Neural progenitor cell (in vitro differentiated cells): Measurements from ENCODE around the gene NANP. TPM values are rescaled to one million over a fixed set of nuclear protein-coding genes. Genes with fewer than 3 reads are reported as not detected.
"Not testable (repeated sequence)": the region's sequence is repeated elsewhere in the genome, so short reads cannot be mapped to it uniquely, and the experiment has no call there.

ENCODE experiments used
- DNase-seq: peaks from one replicate; pipeline ENCODE4 v3.0.0-alpha.2; 2016; ENCODE audit warnings: low spot score
- H2AFZ ChIP-seq: fragments of 200-600 bp; sonication (generic); replicated peaks from 2 replicates; pipeline ENCODE4 v1.6.1; 2016; ENCODE audit warnings: antibody characterized with exemption
- H3F3A ChIP-seq: fragments of 200-600 bp; sonication (generic); 2 replicates; pipeline ENCODE4 v1.6.1; 2016; ENCODE audit warnings: antibody characterized with exemption, low read depth
- H3K27ac ChIP-seq: fragments of 200-600 bp; sonication (generic); 2 replicates; pipeline ENCODE4 v1.5.1; 2016; ENCODE audit warnings: mild to moderate bottlenecking
- H3K27me3 ChIP-seq: fragments of 200-600 bp; sonication (generic); 2 replicates; pipeline ENCODE4 v1.6.1; 2016; ENCODE audit warnings: mild to moderate bottlenecking, moderate library complexity
- H3K36me3 ChIP-seq: fragments of 200-600 bp; sonication (generic); 2 replicates; pipeline ENCODE4 v1.5.1; 2016
- H3K4me1 ChIP-seq: fragments of 200-600 bp; sonication (generic); 2 replicates; pipeline ENCODE4 v1.6.1; 2016; ENCODE audit warnings: mixed run types
- H3K4me2 ChIP-seq: fragments of 200-600 bp; sonication (generic); 2 replicates; pipeline ENCODE4 v1.6.1; 2016
- H3K4me3 ChIP-seq: fragments of 200-600 bp; sonication (generic); 2 replicates; pipeline ENCODE4 v1.5.1; 2016
- H3K79me2 ChIP-seq: fragments of 200-600 bp; sonication (generic); 2 replicates; pipeline ENCODE4 v1.6.1; 2016; ENCODE audit warnings: low read depth
- H3K9ac ChIP-seq: fragments of 200-600 bp; sonication (generic); 2 replicates; pipeline ENCODE4 v1.6.1; 2016
- H3K9me3 ChIP-seq: fragments of 200-600 bp; sonication (generic); 2 replicates; pipeline ENCODE4 v1.5.1; 2016; ENCODE audit warnings: low read depth
- H4K20me1 ChIP-seq: fragments of 200-600 bp; sonication (generic); 2 replicates; pipeline ENCODE4 v1.6.1; 2016; ENCODE audit warnings: low read depth
- H3K27ac Mint-ChIP-seq: 3 replicates; pipeline ENCODE4 v1.8.0; 2021; ENCODE audit warnings: mixed read lengths
- H3K27me3 Mint-ChIP-seq: 2 replicates; pipeline ENCODE4 v1.8.0; 2022; ENCODE audit warnings: low read depth, mild to moderate bottlenecking, inconsistent platforms, moderate library complexity, mixed read lengths; ENCODE audit not compliant: insufficient read depth
- H3K36me3 Mint-ChIP-seq: 3 replicates; pipeline ENCODE4 v1.8.0; 2021; ENCODE audit warnings: mixed read lengths
- H3K4me1 Mint-ChIP-seq: 3 replicates; pipeline ENCODE4 v1.8.0; 2021; ENCODE audit warnings: mixed read lengths
- H3K4me3 Mint-ChIP-seq: 3 replicates; pipeline ENCODE4 v1.8.0; 2021; ENCODE audit warnings: mild to moderate bottlenecking, moderate library complexity, mixed read lengths
- H3K9me3 Mint-ChIP-seq: 3 replicates; pipeline ENCODE4 v1.8.0; 2020; ENCODE audit warnings: mixed read lengths
- EZH2 ChIP-seq: fragments of 200-600 bp; sonication (generic); IDR thresholded peaks from 2 replicates; pipeline ENCODE4 v1.6.1; 2017; ENCODE audit warnings: antibody characterized with exemption, mild to moderate bottlenecking, moderate library complexity
- EZH2phosphoT487 ChIP-seq: fragments of 200-600 bp; sonication (generic); IDR thresholded peaks from 2 replicates; pipeline ENCODE4 v1.6.1; 2017; ENCODE audit warnings: antibody characterized with exemption
- total RNA-seq: library from RNA; depleted of rRNA; stranded (reverse); fragments of >200 nt; gene quantifications from 2 replicates; pipeline ENCODE4 v1.2.3, GENCODE V29; 2015; ENCODE audit warnings: low replicate concordance
- TF ChIP-seq, protein P1 (sequence below): fragments of 200-600 bp; sonication (generic); IDR thresholded peaks from 2 replicates; pipeline ENCODE4 v1.5.1; 2017; ENCODE audit warnings: antibody characterized with exemption, mild to moderate bottlenecking

The NANP gene
- total RNA-seq, 1 donor from 2014 or later, result 3.5 TPM

- no peaks in the 10 kb centered on the region for H3K27me3 ChIP-seq
- TF ChIP-seq EZH2phosphoT487 (no peak), EZH2 (no peak)
- TF ChIP-seq, protein P1, sequence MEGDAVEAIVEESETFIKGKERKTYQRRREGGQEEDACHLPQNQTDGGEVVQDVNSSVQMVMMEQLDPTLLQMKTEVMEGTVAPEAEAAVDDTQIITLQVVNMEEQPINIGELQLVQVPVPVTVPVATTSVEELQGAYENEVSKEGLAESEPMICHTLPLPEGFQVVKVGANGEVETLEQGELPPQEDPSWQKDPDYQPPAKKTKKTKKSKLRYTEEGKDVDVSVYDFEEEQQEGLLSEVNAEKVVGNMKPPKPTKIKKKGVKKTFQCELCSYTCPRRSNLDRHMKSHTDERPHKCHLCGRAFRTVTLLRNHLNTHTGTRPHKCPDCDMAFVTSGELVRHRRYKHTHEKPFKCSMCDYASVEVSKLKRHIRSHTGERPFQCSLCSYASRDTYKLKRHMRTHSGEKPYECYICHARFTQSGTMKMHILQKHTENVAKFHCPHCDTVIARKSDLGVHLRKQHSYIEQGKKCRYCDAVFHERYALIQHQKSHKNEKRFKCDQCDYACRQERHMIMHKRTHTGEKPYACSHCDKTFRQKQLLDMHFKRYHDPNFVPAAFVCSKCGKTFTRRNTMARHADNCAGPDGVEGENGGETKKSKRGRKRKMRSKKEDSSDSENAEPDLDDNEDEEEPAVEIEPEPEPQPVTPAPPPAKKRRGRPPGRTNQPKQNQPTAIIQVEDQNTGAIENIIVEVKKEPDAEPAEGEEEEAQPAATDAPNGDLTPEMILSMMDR, result no peak
- H3K4me3 ChIP-seq, result no peak overlapping the region
- no peaks in the 10 kb centered on the region for H3K79me2 ChIP-seq
- no peak overlapping the region for H3K27ac Mint-ChIP-seq
- peaks cover 16% of the 10 kb centered on the region for H3K36me3 Mint-ChIP-seq
- H3K4me1 ChIP-seq, result no peaks in the 10 kb centered on the region
- H3K9me3 Mint-ChIP-seq, result peaks cover 9% of the 10 kb centered on the region
- H3K4me3 Mint-ChIP-seq, result no peak overlapping the region
- H3K4me2 ChIP-seq, result no peak overlapping the region
- no peaks in the 10 kb centered on the region for H4K20me1 ChIP-seq
- no peak overlapping the region for H3K9ac ChIP-seq
- no peak overlapping the region for H2AFZ ChIP-seq
- no peaks in the 10 kb centered on the region for H3K36me3 ChIP-seq
- peaks cover 2% of the 10 kb centered on the region for H3K27me3 Mint-ChIP-seq
- H3K4me1 Mint-ChIP-seq, result no peaks in the 10 kb centered on the region
- H3F3A ChIP-seq, result no peaks in the 10 kb centered on the region
- peaks cover 8% of the 10 kb centered on the region for H3K9me3 ChIP-seq
- DNase-seq, result no peak
- no peak overlapping the region for H3K27ac ChIP-seq
Measured at GRCh38 chr20:25644814-25645213, 21.0 kb upstream of the NANP start.

- no peak overlapping the region for H3K9ac ChIP-seq
- H2AFZ ChIP-seq, result no peak overlapping the region
Measured at GRCh38 chr20:25643716-25644115, 19.9 kb upstream of the NANP start.

DNA sequence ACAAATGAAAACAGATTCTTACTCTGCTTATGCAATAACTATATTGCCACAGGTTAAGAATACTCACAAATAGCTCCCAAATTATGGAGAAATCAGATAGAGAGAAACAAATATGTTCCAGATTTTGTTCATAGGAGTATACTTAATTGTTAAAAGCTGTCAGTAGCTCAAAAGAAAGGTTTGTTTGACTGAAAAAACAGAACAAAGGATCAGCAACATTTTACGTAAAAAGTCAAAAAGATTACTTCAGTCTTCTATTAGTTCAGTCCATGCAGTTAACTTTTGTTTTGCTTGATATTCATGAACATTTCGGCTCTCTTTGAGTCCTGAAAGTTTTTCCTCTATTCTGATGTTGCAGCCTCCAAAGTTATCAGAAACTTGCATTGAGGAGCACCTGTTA, 13.4 kb upstream of the NANP start:
- H3K4me3 Mint-ChIP-seq, result no peak overlapping the region
- peaks cover under 1% of the 10 kb centered on the region for H3K27me3 Mint-ChIP-seq
- Histone ChIP-seq H3K9me3 (peaks cover 4% of the 10 kb centered on the region), H3F3A (no peaks in the 10 kb centered on the region), H3K4me2 (no peak overlapping the region), H3K9ac (no peak overlapping the region), H3K36me3 (peaks cover 15% of the 10 kb centered on the region), H3K4me3 (no peak overlapping the region), H4K20me1 (no peaks in the 10 kb centered on the region), H2AFZ (no peak overlapping the region), H3K79me2 (no peaks in the 10 kb centered on the region), H3K4me1 (no peaks in the 10 kb centered on the region), H3K27me3 (no peaks in the 10 kb centered on the region), H3K27ac (no peak overlapping the region)
- no peak overlapping the region for H3K27ac Mint-ChIP-seq
- no peak for TF ChIP-seq EZH2phosphoT487
- no peak for TF ChIP-seq EZH2
- H3K9me3 Mint-ChIP-seq, result peaks cover 20% of the 10 kb centered on the region
- H3K36me3 Mint-ChIP-seq, result peaks cover 18% of the 10 kb centered on the region
- DNase-seq, result no peak
- H3K4me1 Mint-ChIP-seq, result no peaks in the 10 kb centered on the region

More at GRCh38 chr20:25643716-25644115, 19.9 kb upstream of the NANP start:
- Histone ChIP-seq H3K27me3 (no peaks in the 10 kb centered on the region), H3K4me1 (no peaks in the 10 kb centered on the region), H3K27ac (no peak overlapping the region), H3K9me3 (peaks cover 8% of the 10 kb centered on the region), H4K20me1 (no peaks in the 10 kb centered on the region), H3K36me3 (no peaks in the 10 kb centered on the region), H3K4me3 (no peak overlapping the region), H3F3A (no peaks in the 10 kb centered on the region), H3K79me2 (no peaks in the 10 kb centered on the region), H3K4me2 (no peak overlapping the region)
- no peaks in the 10 kb centered on the region for H3K4me1 Mint-ChIP-seq
- H3K27ac Mint-ChIP-seq, result no peak overlapping the region
- TF ChIP-seq, protein P1, result no peak
- TF ChIP-seq EZH2 (no peak), EZH2phosphoT487 (no peak)
- peaks cover 9% of the 10 kb centered on the region for H3K9me3 Mint-ChIP-seq
- H3K27me3 Mint-ChIP-seq, result peaks cover 2% of the 10 kb centered on the region
- H3K36me3 Mint-ChIP-seq, result peaks cover 16% of the 10 kb centered on the region
- no peak for DNase-seq
- no peak overlapping the region for H3K4me3 Mint-ChIP-seq

DNA sequence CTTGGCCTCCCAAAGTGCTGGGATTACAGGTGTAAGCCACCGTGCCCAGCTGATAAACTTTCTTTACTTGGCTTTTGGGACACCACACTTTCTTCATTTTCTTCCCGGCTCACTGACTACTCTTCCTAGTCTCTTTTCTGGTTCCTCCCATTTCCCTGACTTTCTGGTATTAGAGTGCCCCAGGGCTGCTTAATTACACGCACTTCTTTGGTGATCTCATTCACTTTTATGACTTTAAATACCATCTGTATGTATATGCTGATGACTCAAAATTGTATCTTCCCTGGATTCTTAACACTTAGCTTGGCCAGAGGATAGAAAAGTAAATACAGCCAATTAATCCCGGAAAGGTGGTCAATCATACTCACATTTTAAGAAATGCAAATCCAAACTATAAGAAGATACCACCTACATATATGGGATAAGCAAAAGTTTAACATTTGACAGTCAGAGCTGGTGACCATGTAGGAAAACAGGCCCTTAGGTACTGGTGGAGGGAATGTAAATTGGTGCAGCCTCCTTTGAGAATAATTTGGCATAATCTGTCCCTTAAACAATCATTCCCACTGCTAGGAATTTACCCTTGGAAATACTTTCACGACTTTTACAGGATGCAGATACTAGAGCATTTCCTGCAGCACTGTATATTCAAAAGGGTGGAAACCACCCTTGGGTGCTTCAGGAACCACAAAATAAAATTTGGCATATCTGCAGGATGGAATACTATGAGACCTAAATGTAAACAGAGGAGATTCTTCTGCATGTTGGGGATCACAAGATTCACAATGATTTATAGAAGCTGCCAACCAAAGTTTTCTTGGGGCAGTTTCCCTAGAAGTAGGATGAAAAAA, 9.4 kb upstream of the NANP start:
- no peak for DNase-seq
- no peak for TF ChIP-seq EZH2phosphoT487
- TF ChIP-seq, protein P1, result no peak
- TF ChIP-seq EZH2, result no peak
- Histone ChIP-seq H3K4me2 (no peak overlapping the region), H3K36me3 (peaks cover 15% of the 10 kb centered on the region), H3K27ac (no peak overlapping the region), H3K79me2 (no peaks in the 10 kb centered on the region), H3K9me3 (peaks cover 4% of the 10 kb centered on the region), H3K9ac (no peak overlapping the region), H2AFZ (no peak overlapping the region), H3K4me3 (no peak overlapping the region), H4K20me1 (no peaks in the 10 kb centered on the region), H3K4me1 (no peaks in the 10 kb centered on the region), H3K27me3 (no peaks in the 10 kb centered on the region), H3F3A (no peaks in the 10 kb centered on the region)
- H3K4me1 Mint-ChIP-seq, result no peaks in the 10 kb centered on the region
- peaks cover 9% of the 10 kb centered on the region for H3K27me3 Mint-ChIP-seq
- no peak overlapping the region for H3K4me3 Mint-ChIP-seq
- H3K27ac Mint-ChIP-seq, result no peak overlapping the region
- peaks cover 24% of the 10 kb centered on the region for H3K9me3 Mint-ChIP-seq
- H3K36me3 Mint-ChIP-seq, result peaks cover 20% of the 10 kb centered on the region

DNA sequence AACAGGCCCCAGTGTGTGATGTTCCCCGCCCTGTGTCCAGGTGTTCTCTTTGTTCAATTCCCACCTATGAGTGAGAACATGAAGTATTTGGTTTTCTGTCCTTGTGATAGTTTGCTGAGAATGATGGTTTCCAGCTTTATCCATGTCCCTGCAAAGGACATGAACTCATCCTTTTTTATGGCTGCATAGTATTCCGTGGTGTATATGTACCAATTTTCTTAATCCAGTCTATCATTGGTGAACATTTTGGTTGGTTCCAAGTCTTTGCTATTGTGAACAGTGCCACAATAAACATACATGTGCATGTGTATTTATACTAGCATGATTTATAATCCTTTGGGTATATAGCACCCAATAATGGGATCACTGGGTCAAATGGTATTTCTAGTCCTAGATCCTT, 6.8 kb upstream of the NANP start:
- H3K4me3 ChIP-seq, H3K27me3 ChIP-seq, H3K4me1 Mint-ChIP-seq, H3K79me2 ChIP-seq, H3K4me1 ChIP-seq, H3F3A ChIP-seq, H4K20me1 ChIP-seq, DNase-seq, H3K36me3 ChIP-seq, H3K27ac ChIP-seq, H3K4me3 Mint-ChIP-seq, H3K9ac ChIP-seq, H3K27me3 Mint-ChIP-seq, H3K9me3 ChIP-seq, H3K9me3 Mint-ChIP-seq, H2AFZ ChIP-seq, H3K27ac Mint-ChIP-seq, H3K4me2 ChIP-seq: not testable (repeated sequence)
- peaks cover 10% of the 10 kb centered on the region for H3K36me3 Mint-ChIP-seq
